Dermis microvascular lymphatic vessel endothelial cell (primary cell): ENCODE results near the gene CLSTN1. TPM values are rescaled to one million over a fixed set of nuclear protein-coding genes. Genes with fewer than 3 reads are reported as not detected.

ENCODE experiments used
- DNase-seq, 2 donors: peaks; one replicate each; pipeline versions ENCODE4 v3.0.0 to v3.0.0-alpha.2; 2010; ENCODE audit warnings: low read depth in 2 of 2
- total RNA-seq: library from RNA; depleted of rRNA; stranded (reverse); fragments of >200 nt; gene quantifications from 2 replicates; pipeline ENCODE4 v1.2.1, GENCODE V29; 2014

The CLSTN1 gene
- total RNA-seq, 1 donor from 2014 or later = 43.8 TPM

- DNase-seq = no peak
Observed at GRCh38 chr1:9731051-9731537, 92.7 kb downstream of the CLSTN1 start.

- no peak for DNase-seq
Observed at GRCh38 chr1:9730096-9730901, 93.5 kb downstream of the CLSTN1 start.

DNA sequence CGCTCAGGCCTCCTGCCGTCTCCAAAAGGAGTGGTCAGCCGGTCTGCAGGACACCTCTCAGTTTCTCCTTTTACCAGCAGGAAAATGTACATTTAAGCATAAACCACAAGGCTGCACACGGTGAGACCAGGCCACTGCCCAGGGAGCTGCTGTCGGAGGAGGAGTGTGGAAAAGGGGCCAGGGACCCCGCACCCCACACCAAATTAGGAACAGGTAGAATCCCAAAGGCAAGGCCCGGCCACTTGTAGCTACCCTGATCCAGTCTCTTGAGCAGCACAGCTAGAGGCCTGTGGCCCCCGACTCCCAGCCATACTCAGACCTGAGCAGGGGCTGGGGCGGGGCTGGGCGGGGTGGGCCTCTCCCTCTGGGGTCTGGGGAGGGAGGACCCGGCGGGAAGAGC is 94.2 kb downstream of the CLSTN1 start:
- no peak for DNase-seq

DNA sequence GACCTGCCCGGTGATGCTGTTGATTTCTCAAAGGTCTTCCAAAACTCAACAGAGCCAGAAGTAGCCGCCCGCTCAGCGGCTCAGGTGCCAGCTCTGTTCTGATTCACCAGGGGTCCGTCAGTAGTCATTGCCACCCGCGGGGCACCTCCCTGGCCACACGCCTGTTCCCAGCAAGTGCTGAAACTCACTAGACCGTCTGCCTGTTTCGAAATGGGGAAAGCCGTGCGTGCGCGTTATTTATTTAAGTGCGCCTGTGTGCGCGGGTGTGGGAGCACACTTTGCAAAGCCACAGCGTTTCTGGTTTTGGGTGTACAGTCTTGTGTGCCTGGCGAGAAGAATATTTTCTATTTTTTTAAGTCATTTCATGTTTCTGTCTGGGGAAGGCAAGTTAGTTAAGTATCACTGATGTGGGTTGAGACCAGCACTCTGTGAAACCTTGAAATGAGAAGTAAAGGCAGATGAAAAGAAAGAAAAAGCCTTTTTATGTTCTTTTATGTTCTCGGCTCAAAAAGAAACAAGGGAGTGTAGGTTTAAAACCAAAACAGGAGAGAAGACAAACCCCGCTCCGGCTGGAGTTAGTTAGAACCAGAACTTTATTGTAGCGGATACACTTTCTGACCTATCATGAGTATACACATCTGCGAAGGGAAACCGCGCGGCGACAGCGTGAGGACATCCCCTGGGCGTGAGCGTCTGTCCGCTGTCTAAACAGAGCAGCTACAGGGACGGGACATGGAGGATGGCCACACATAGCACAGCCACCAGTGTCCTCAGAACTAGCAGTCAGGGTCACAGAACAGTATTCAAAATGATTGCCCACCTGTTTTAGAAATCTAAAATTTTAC is 95.1 kb downstream of the CLSTN1 start:
- DNase-seq = no peak

DNA sequence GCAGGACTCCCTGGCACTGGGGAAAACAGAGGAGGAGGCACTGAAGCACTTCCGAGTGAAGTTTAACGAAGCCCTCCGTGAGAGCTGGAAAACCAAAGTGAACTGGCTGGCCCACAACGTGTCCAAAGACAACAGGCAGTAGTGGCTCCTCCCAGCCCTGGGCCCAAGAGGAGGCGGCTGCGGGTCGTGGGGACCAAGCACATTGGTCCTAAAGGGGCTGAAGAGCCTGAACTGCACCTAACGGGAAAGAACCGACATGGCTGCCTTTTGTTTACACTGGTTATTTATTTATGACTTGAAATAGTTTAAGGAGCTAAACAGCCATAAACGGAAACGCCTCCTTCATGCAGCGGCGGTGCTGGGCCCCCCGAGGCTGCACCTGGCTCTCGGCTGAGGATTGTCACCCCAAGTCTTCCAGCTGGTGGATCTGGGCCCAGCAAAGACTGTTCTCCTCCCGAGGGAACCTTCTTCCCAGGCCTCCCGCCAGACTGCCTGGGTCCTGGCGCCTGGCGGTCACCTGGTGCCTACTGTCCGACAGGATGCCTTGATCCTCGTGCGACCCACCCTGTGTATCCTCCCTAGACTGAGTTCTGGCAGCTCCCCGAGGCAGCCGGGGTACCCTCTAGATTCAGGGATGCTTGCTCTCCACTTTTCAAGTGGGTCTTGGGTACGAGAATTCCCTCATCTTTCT is 96.7 kb downstream of the CLSTN1 start:
- DNase-seq = no peak

DNA sequence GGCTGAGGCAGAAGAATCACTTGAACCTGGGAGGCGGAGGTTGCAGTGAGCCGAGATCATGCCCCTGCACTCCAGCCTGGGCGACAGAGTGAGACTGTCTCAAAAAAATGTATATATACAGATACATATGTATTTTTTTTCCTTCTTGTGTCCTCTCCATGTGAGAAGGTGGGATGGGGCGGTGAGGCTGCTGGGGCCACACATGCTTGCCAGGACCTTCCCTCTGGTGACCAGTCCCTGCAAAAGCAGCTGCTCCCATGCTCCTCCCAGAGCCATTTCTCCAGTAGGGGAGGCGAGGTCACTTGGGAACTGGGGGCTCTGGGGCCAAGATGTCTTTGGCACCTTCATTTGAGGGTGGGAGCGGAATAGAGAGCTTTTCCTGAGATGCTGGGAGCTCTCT is 97.4 kb downstream of the CLSTN1 start:
- no peak for DNase-seq

DNA sequence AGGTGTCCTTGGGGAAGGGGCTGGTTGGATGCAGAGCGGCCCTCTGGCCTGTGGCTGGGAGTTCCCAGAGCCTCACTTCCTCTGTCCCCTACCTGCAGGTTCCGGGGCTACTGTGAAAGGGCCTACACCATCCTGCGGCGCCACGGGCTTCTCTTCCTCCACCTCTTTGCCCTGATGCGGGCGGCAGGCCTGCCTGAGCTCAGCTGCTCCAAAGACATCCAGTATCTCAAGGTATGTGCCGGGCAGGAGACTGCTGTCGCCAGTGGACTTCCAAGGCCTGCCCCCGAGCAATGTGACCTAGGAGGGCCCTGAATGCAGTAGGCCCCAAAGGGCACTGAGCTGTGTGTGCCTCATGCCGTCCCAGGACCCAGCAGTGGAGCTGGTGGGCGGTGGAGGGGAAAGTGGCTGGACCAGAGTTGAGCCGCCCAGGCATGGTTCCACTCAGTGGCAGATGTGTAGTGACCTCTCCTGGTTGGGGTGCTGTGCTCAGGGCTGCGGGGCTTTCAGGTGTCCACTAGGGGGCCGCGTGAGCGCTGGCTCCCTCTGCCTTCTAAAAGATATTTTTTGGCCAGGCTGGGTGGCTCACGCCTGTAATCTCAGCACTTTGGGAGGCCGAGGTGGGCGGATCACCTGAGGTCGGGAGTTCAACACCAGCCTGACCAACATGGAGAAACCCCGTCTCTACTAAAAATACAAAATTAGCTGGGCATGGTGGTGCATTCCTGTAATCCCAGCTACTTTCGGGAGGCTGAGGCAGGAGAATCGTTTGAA is 98.9 kb downstream of the CLSTN1 start:
- peak; percentile 31 to 64 for DNase-seq

GRCh38 chr1:9723926-9724325 is 99.8 kb downstream of the CLSTN1 start:
- no peak for DNase-seq

DNA sequence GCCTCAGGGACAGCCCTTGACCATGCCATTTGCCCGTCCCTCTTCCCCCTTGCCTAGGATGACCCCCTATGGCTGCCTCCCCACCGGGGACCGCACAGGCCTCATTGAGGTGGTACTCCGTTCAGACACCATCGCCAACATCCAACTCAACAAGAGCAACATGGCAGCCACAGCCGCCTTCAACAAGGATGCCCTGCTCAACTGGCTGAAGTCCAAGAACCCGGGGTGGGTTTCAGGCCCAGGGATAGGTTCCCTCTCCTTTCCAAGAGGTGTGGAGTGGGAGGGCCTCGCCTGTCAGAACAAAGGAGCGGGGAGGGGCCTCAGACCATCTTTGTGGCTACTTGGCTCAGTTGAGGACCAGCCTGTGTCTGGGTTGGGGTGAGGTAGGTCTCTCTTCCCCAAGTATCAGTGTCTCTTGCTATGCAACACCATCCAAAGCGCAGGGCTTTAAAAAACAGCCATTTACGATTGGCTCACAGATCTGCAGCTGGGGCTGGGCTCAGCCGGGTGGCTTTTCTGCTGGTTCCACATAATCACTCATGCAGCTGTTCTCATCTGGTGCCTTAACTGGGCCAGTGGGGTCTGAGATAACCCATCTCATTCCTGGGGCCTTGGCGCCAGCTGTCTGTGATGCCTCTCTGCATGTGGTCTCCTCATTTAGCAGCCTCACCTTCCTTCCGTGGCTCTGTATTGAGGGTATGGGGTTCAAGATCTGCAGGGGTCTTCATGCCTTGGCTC is 100.5 kb downstream of the CLSTN1 start:
- no peak for DNase-seq

DNA sequence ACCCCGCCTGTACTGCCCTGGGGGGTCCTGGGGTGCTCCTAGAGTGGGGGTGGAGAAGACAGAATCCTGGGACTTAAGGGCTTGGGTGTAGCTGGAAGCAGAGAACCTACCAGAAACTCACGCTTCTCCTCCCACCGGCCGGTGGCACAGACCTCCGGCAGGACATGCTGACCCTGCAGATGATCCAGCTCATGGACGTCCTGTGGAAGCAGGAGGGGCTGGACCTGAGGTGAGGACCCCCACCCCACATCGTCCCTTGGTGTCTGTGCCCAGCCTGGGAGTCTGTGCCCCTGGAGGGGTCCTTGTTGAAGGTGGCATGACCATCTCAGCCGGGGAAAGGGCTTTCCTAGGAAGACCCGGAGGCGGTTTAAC is 101.4 kb downstream of the CLSTN1 start:
- no peak for DNase-seq

- peak; percentile 3 to 34 for DNase-seq
Observed at GRCh38 chr1:9721606-9722377, 102.0 kb downstream of the CLSTN1 start.

- DNase-seq = no peak
Observed at GRCh38 chr1:9720785-9721605, 102.8 kb downstream of the CLSTN1 start.

DNA sequence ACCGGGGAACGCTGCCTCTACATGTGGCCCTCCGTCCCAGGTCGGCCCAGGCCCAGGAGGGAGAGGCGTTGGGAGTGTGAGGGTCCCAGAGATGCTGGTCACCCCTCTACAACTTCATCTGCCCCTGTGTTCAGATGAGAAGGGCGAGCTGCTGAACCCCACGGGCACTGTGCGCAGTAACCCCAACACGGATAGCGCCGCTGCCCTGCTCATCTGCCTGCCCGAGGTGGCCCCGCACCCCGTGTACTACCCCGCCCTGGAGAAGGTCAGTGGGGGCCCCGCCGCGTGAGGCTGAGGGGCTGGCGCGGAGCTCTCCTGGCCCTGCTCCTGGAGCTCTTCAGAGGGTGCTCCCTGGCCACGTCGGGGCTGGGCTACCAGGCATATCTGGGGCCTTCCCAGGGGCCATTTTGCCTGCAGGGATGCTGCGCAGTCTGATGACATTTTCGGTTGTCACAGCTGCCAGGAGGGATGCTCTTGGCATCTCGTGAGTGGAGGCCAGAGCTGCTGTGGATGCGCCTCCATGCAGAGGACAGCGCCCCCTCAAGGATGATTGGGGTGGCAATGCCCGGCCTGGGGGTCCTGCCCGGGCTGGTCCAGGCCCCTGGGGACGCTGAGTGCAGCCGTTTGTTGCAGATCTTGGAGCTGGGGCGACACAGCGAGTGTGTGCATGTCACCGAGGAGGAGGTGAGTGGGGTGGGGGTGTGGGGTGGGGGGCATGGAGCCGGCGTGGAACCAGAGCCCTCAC is 103.6 kb downstream of the CLSTN1 start:
- DNase-seq = no peak

DNA sequence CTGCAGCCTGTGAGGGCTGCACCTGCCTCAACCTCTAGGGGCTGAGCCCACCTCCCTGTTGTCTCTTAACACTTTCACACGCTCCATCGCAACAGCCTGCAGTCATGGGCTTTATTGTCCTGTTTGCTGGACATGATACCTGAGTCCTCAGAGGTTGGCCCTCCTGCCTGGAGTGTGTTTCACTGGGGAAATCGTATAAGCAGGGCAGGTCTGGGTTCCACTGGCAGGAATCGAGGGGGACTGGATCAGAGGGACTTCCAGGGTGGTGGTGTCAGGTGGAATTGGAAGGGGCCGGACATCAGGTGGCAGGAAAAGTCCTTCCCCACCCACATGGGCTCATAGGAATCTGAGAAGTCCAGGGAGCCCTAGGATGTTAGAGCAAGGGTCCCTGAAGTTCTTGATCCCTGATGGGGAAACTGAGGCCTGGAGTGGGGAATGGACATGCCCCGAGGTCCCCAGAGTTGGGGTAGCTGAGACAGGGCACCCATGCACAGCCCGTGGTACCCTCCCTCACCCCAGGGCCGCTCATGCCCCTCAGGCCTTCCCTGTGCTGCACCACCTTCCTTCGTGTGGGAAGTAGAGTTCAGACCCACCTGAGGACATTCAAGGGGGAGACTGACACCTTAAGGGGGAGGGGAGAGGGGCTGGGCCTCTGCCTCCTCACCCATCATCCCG is 105.6 kb downstream of the CLSTN1 start:
- no peak for DNase-seq

GRCh38 chr1:9717193-9718005 is 106.4 kb downstream of the CLSTN1 start:
- peak; percentile 73 to 75 for DNase-seq

GRCh38 chr1:9716404-9717192 is 107.2 kb downstream of the CLSTN1 start:
- DNase-seq = no peak
